PC-3 (cell line): ENCODE data around the gene SLC9A9.

ENCODE experiments used
- CTCF ChIP-seq: fragments of 300-600 bp; sonication (generic); conservative IDR thresholded peaks from 2 replicates; pipeline ENCODE4 v1.5.1; 2017; ENCODE audit warnings: antibody characterized with exemption, low read depth, mild to moderate bottlenecking, low read length
- EZH2 ChIP-seq: fragments of 300-600 bp; sonication (generic); IDR thresholded peaks from one replicate; pipeline ENCODE4 v1.6.1; 2017; ENCODE audit warnings: antibody characterized with exemption, mild to moderate bottlenecking, low read length; ENCODE audit not compliant: unreplicated experiment
- EZH2phosphoT487 ChIP-seq: fragments of 300-600 bp; sonication (generic); IDR thresholded peaks from 2 replicates; pipeline ENCODE4 v1.6.1; 2018; ENCODE audit warnings: mild to moderate bottlenecking, antibody characterized with exemption, low read length, borderline replicate concordance

- no peak for TF ChIP-seq CTCF
- TF ChIP-seq EZH2: no peak
- TF ChIP-seq EZH2phosphoT487: no peak
These were observed 299.9 kb downstream of the SLC9A9 start for GRCh38 chr3:143548393-143548792.
